GM13976 (cell line): ENCODE results near the gene TIAL1.

Source experiments
- DNase-seq: peaks from one replicate; pipeline ENCODE4 v3.0.0; 2012; ENCODE audit warnings: low spot score
- in situ Hi-C: fragments of 300-500 bp; cut with MboI; formaldehyde crosslinking; loops from one replicate; pipeline ENCODE4 v1.12.0; 2022; ENCODE audit warnings: low sequenced_read_pairs, mixed read lengths, inconsistent platforms; ENCODE audit not compliant: unreplicated experiment
- TF ChIP-seq, protein P1 (sequence below): IDR thresholded peaks from 2 replicates; pipeline ENCODE4 v1.5.1; 2012; ENCODE audit warnings: borderline replicate concordance, mild to moderate bottlenecking; ENCODE audit not compliant: insufficient read depth; ENCODE audit errors: extremely low read depth, missing control alignments, control extremely low read depth

Gene TIAL1

DNA sequence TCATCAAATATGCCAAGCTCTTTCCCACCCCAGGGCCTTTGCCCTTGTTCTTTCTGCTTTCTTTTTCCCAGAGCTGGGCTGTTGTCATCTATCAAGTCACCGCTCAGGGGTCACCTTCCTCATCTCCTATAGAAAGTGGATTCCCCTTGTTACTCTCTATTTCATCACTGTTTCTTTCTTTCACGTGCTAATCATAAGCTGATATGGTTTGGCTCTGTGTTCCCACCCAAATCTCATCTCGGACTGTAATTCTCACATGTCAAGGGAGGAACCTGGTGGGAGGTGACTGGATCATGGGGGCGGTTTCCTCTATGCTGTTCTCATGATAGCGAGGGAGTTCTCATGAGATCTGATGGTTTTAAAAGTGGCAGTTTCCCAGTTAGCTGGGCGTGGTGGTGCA lies 17.0 kb upstream of the TIAL1 start:
- no peak for DNase-seq
- TF ChIP-seq, protein P1, sequence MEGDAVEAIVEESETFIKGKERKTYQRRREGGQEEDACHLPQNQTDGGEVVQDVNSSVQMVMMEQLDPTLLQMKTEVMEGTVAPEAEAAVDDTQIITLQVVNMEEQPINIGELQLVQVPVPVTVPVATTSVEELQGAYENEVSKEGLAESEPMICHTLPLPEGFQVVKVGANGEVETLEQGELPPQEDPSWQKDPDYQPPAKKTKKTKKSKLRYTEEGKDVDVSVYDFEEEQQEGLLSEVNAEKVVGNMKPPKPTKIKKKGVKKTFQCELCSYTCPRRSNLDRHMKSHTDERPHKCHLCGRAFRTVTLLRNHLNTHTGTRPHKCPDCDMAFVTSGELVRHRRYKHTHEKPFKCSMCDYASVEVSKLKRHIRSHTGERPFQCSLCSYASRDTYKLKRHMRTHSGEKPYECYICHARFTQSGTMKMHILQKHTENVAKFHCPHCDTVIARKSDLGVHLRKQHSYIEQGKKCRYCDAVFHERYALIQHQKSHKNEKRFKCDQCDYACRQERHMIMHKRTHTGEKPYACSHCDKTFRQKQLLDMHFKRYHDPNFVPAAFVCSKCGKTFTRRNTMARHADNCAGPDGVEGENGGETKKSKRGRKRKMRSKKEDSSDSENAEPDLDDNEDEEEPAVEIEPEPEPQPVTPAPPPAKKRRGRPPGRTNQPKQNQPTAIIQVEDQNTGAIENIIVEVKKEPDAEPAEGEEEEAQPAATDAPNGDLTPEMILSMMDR: no peak
- in situ Hi-C loops: no loop called here

DNA sequence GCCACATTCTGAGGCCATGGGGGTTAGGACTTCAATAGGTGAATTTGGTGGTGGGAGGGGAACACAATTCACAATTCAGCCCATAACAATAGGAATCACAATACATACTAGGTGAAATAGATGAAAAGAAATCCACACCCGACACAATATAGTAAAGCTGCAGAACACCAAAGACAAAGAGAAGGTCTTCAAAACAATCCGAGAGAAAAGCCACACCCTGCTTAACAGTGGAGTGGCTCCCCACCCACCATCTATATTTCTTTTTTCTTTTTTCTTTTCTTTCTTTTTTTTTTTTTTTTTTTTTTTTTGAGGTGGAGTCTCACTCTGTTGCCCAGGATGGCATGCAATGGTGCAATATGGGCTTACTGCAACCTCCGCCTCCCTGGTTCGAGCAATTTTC lies 14.7 kb upstream of the TIAL1 start:
- DNase-seq: no peak
- TF ChIP-seq, protein P1: no peak
- in situ Hi-C loops: no loop called here

DNA sequence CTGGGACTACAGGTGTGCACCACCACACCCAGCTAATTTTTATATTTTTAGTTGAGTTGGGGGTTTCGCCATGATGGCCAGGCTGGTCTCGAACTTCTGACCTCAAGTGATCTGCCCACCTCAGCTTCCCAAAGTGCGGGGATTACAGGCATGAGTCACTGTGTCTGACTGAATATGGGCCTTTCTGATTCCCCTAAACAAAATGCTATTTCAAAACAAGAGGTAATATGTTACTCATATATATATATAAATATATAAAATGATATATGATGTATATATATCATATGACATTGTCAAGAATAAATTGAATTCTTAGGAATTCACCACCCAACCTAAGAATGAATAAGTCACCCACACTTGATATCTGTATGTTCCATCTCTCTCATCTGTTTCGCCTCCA lies 12.8 kb upstream of the TIAL1 start:
- in situ Hi-C loops: no loop called here
- DNase-seq: no peak
- TF ChIP-seq, protein P1: no peak

DNA sequence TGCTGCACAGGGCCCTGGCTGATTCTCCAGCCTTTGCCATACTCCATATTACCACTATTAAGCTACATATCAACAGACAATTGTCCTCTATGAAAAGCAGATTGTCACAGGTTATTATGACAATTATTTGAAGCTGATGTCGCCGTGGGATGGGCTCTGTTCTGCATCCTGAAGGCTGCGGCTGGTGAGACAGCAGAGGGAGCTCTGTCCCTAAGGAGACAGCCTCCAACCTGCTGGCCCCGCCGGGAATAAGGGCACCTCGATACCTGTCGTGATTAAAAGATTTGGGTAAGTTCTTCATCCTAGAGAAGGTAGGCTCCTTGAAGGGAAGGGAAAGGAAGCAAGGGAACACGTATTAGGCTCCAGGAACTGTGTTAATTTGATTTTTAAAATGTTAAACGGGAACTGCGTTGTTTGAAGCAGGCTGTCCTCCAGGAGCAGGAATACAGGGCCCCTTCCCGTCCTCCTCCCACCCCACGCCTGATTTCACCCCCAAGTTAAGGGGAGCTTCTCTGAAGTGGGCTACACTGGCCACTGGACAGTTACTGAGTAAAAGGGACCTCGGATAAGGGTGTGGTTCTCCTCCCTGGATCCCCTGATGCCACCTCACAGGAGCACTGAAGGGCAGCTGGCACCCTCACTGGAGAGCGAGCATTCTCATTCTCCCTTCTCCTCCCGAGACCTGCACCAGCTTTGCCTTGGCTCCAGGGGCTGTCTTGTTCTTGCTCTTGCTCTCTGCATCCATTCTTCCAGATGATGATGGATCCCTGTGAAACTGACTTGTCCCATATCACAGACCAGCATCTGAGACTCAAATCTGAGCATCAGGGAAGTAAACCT lies 11.8 kb upstream of the TIAL1 start:
- in situ Hi-C loops: no loop called here
- peak; percentile 45 for DNase-seq
- TF ChIP-seq, protein P1: peak; percentile 41

DNA sequence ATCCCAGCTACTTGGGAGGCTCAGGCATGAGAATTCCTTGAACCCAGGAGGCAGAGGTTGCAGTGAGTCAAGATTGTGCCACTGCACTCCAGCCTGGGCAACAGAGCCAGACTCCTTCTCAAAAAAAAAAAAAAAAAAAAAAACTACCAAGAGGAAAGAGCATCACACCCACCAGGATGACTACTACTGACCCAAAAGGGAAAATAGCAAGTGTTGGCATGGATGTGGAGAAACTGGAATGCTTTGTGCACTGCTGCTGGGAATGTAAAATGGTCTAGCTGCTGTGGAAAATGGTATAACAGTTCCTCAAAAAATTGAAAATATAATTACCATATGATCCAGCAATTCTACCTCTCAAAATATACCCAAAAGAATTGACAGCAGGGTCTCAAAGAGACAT lies 7.7 kb upstream of the TIAL1 start:
- in situ Hi-C loops: no loop called here
- TF ChIP-seq, protein P1: no peak
- DNase-seq: no peak

- peak; percentile 51 for DNase-seq
- TF ChIP-seq, protein P1: peak; percentile 55
- in situ Hi-C loops: no loop called here
Measured at GRCh38 chr10:119602241-119603095, 5.7 kb upstream of the TIAL1 start.
